ENCODE results near the gene TMEM258. TPM values are rescaled to one million over a fixed set of nuclear protein-coding genes. Genes with fewer than 3 reads are reported as not detected.

The TMEM258 gene
- total and polyA plus RNA-seq, 2 experiments from 2014 or later = 72.8 to 258 TPM

DNA sequence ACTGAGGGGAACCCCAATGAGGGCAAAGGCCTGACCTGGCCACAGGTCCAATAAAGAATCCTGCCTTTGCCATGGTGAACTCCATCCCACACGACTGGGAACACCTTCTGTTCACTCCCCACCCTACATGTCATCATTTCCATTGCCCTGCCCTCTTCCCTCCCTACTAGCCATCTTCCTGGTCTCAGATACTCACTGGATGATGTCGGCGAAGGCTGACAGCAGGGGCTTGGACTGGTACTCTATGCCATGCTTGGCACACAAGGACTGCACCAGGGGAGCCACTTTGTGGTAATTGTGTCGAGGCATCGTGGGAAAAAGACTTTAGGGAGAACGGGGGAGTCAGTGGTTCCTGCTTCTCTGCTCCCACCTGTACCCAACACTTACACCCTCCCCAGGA is 10.2 kb upstream of the TMEM258 start:
- WGBS, 2 experiments (ENCODE audit: low coverage in 1 of 2, low lambda C conversion rate in 2 of 2, missing lambda C conversion rate in 2 of 2) = 84% methylated on average over 6 of the region's 6 CpGs
- Histone ChIP-seq H3K9ac (no peak overlapping the region), H3K4me3 (no peak overlapping the region), H3K9me2 (ENCODE audit: insufficient read depth) (no peaks in the 10 kb centered on the region), H3K79me2 (ENCODE audit: insufficient read depth) (peaks cover 16% of the 10 kb centered on the region), H3K4me1 (ENCODE audit: insufficient read depth) (no peaks in the 10 kb centered on the region), H3K27ac (no peak overlapping the region), H3K4me2 (ENCODE audit: unreplicated experiment) (no peak overlapping the region), H2AFZ (no peak overlapping the region), H3K9me3 (ENCODE audit: low read depth) (no peaks in the 10 kb centered on the region), H3K27me3 (replicated peaks; ENCODE audit: insufficient read depth) (no peaks in the 10 kb centered on the region), H3F3A (ENCODE audit: insufficient read depth) (no peaks in the 10 kb centered on the region), H4K20me1 (ENCODE audit: insufficient read depth) (no peaks in the 10 kb centered on the region), H3K36me3 (ENCODE audit: low read depth) (no peaks in the 10 kb centered on the region)
- TF ChIP-seq EZH2phosphoT487 (IDR thresholded peaks at IDR 0.05; ENCODE audit: insufficient read depth, low read depth) (no peak), EZH2 (IDR thresholded peaks at IDR 0.05; ENCODE audit: insufficient read depth, poor library complexity, severe bottlenecking) (no peak)
- no peak for DNase-seq
- in situ Hi-C loops (cut with MboI) = no loop called here

DNA sequence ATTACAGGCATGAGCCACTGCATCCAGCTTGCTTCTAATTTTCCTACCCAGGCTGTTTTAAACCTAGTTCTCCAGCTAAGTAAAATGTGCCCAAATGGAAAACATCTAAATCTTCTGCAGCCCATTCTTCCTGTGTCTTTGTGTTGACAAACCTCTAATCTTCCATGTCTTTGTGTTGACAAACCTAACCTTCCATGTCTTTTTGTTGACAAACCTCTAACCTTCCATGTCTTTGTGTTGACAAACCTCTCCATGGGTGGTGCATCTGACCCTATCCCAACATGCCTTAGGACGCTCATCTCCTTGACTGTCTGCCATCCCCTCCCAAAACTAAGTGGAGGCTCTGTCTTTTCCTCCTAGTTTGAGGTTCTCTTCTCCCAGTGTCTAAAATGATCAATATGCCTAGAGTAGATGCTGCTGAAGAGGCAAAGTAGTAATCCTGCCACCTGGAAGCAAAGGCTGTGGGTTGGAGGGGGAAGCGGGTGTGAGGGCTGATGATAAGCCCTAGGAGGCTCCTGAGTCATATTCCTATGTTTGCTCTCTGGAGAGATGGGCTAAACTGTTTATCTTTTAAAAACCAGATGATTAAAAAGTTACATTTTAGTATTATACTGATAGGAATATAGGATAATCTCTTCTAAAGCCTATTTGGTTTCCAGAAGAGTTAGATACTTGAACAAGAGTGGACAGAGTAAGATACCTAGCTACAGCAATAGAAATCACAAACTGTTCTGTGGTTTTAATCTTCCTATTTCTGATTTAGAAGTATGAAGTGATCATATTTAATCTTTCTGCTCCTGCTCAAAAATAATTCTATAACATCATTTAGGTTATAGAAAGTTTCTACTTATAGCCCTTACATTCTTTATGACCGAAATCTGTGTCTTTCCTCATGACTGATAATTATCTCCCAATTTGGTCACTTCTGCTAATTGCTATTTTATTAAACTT is 8.2 kb upstream of the TMEM258 start:
- H3F3A ChIP-seq (ENCODE audit: insufficient read depth) = no peaks in the 10 kb centered on the region
- H3K36me3 ChIP-seq (ENCODE audit: low read depth) = no peaks in the 10 kb centered on the region
- no peaks in the 10 kb centered on the region for H3K27me3 ChIP-seq (replicated peaks; ENCODE audit: insufficient read depth)
- H4K20me1 ChIP-seq (ENCODE audit: insufficient read depth) = no peaks in the 10 kb centered on the region
- peaks cover 36% of the 10 kb centered on the region for H3K79me2 ChIP-seq (ENCODE audit: insufficient read depth)
- H3K4me2 ChIP-seq (ENCODE audit: unreplicated experiment) = no peak overlapping the region
- H3K9me2 ChIP-seq (ENCODE audit: insufficient read depth) = no peaks in the 10 kb centered on the region
- H3K9me3 ChIP-seq (ENCODE audit: low read depth) = no peaks in the 10 kb centered on the region
- H3K4me1 ChIP-seq (ENCODE audit: insufficient read depth) = no peaks in the 10 kb centered on the region
- no peak overlapping the region for H3K27ac ChIP-seq
- TF ChIP-seq EZH2 (IDR thresholded peaks at IDR 0.05; ENCODE audit: insufficient read depth, poor library complexity, severe bottlenecking) (no peak), EZH2phosphoT487 (IDR thresholded peaks at IDR 0.05; ENCODE audit: insufficient read depth, low read depth) (no peak)
- no peak for DNase-seq
- H3K9ac ChIP-seq = no peak overlapping the region
- WGBS, 2 experiments (ENCODE audit: low coverage in 1 of 2, low lambda C conversion rate in 2 of 2, missing lambda C conversion rate in 2 of 2) = 95% methylated on average over 3 of the region's 3 CpGs
- no peak overlapping the region for H2AFZ ChIP-seq
- in situ Hi-C loops (cut with MboI) = no loop called here
- H3K4me3 ChIP-seq = no peak overlapping the region

DNA sequence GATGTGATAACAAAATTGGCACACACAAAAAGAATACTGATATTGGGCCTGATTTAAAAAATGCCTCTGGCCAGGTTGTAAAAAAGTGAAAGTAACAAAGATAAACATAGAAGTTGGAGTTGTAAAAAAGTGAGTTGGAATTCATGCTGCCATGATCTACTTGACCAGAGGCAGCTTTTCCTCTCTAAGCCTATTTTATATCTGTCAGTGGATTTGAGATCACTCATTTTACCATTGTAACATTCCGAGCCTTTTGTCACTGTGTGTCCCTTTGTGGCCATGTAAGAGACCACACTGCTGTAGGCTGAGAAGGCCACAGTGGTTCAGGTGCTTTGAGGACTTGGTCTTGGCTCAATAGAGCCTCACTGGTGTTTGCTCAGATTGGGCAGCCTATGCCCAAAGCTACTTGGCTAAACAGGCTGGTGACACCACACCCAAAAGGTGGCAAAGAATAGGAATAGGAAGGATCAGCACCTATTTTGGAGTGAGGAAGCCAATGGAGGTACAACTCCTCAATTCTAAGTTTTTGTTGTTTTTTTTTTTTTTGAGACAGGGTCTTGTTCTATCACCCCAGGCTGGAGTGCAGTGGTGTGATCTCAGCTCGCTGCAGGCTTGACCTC is 7.4 kb upstream of the TMEM258 start:
- in situ Hi-C loops (cut with MboI) = no loop called here
- no peak overlapping the region for H3K4me3 ChIP-seq
- H3F3A ChIP-seq (ENCODE audit: insufficient read depth) = no peaks in the 10 kb centered on the region
- H3K36me3 ChIP-seq (ENCODE audit: low read depth) = no peaks in the 10 kb centered on the region
- DNase-seq = no peak
- WGBS, 2 experiments (ENCODE audit: low coverage in 1 of 2, low lambda C conversion rate in 2 of 2, missing lambda C conversion rate in 2 of 2) = 97% methylated on average over 2 of the region's 2 CpGs
- H3K4me2 ChIP-seq (ENCODE audit: unreplicated experiment) = no peak overlapping the region
- no peaks in the 10 kb centered on the region for H3K4me1 ChIP-seq (ENCODE audit: insufficient read depth)
- TF ChIP-seq EZH2phosphoT487 (IDR thresholded peaks at IDR 0.05; ENCODE audit: insufficient read depth, low read depth) = no peak
- no peak for TF ChIP-seq EZH2 (IDR thresholded peaks at IDR 0.05; ENCODE audit: insufficient read depth, poor library complexity, severe bottlenecking)
- no peaks in the 10 kb centered on the region for H3K9me2 ChIP-seq (ENCODE audit: insufficient read depth)
- no peaks in the 10 kb centered on the region for H3K27me3 ChIP-seq (replicated peaks; ENCODE audit: insufficient read depth)
- H3K9me3 ChIP-seq (ENCODE audit: low read depth) = no peaks in the 10 kb centered on the region
- H3K27ac ChIP-seq = no peak overlapping the region
- peaks cover 44% of the 10 kb centered on the region for H3K79me2 ChIP-seq (ENCODE audit: insufficient read depth)
- no peak overlapping the region for H2AFZ ChIP-seq
- no peak overlapping the region for H3K9ac ChIP-seq
- H4K20me1 ChIP-seq (ENCODE audit: insufficient read depth) = no peaks in the 10 kb centered on the region

DNA sequence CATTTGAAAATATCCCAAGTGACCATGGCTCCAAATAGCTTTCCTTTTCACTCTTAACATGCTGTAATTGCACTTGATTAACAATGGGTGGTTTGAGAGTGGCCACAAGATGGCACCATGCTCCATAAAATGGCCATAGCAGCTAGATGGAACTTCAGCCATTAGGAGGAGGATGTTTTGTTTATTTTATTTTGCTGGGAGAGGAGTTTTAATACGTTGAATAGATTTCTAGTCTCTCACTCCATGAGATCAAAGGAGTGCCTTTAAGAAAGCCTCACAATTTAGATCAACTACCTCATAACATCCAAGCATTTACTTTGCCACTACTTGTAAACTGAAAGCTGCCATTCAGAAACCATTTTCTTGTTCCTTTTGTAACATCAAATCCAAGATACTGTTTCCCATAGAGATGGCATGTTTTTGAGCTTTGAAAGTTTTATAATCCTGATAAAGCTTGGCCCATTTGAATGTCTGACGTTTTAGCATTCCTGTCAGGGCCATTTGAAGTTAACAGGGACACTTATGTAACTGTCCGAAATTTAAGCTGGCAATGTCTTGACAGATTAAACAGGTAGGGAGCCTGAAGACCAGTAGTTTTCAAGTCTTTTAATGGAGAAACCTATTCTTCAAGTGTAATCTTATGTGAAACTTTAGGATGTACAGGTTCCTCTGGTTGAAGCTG is 5.0 kb upstream of the TMEM258 start:
- peak overlapping the region; percentile 58 for H3K9ac ChIP-seq
- peaks cover 66% of the 10 kb centered on the region for H3K79me2 ChIP-seq (ENCODE audit: insufficient read depth)
- H3K9me2 ChIP-seq (ENCODE audit: insufficient read depth) = no peaks in the 10 kb centered on the region
- H3K4me1 ChIP-seq (ENCODE audit: insufficient read depth) = peaks cover 10% of the 10 kb centered on the region; the same call in 1 of the 2 replicates
- no peaks in the 10 kb centered on the region for H3K9me3 ChIP-seq (ENCODE audit: low read depth)
- in situ Hi-C loops (cut with MboI) = no loop called here
- H2AFZ ChIP-seq = peak overlapping the region; percentile 80
- peak overlapping the region; percentile 10; the same call in 1 of the 2 replicates for H3K4me3 ChIP-seq
- no peak for TF ChIP-seq EZH2phosphoT487 (IDR thresholded peaks at IDR 0.05; ENCODE audit: insufficient read depth, low read depth)
- no peak for TF ChIP-seq EZH2 (IDR thresholded peaks at IDR 0.05; ENCODE audit: insufficient read depth, poor library complexity, severe bottlenecking)
- 21 to 28% methylated on average over 3 of the region's 3 CpGs for WGBS, 2 experiments (ENCODE audit: low coverage in 1 of 2, low lambda C conversion rate in 2 of 2, missing lambda C conversion rate in 2 of 2)
- no peaks in the 10 kb centered on the region for H3K36me3 ChIP-seq (ENCODE audit: low read depth)
- peak; percentile 85 for DNase-seq
- H4K20me1 ChIP-seq (ENCODE audit: insufficient read depth) = no peaks in the 10 kb centered on the region
- H3K4me2 ChIP-seq (ENCODE audit: unreplicated experiment) = peak overlapping the region; percentile 3
- H3K27ac ChIP-seq = peak overlapping the region; percentile 5; the same call in 1 of the 2 replicates
- H3F3A ChIP-seq (ENCODE audit: insufficient read depth) = no peaks in the 10 kb centered on the region
- H3K27me3 ChIP-seq (replicated peaks; ENCODE audit: insufficient read depth) = no peaks in the 10 kb centered on the region
